ENCODE measurements around the gene HNRNPDL.

GRCh38 chr4:82452026-82452425, 21.8 kb upstream of the HNRNPDL start:
- TF ChIP-seq, protein P1, sequence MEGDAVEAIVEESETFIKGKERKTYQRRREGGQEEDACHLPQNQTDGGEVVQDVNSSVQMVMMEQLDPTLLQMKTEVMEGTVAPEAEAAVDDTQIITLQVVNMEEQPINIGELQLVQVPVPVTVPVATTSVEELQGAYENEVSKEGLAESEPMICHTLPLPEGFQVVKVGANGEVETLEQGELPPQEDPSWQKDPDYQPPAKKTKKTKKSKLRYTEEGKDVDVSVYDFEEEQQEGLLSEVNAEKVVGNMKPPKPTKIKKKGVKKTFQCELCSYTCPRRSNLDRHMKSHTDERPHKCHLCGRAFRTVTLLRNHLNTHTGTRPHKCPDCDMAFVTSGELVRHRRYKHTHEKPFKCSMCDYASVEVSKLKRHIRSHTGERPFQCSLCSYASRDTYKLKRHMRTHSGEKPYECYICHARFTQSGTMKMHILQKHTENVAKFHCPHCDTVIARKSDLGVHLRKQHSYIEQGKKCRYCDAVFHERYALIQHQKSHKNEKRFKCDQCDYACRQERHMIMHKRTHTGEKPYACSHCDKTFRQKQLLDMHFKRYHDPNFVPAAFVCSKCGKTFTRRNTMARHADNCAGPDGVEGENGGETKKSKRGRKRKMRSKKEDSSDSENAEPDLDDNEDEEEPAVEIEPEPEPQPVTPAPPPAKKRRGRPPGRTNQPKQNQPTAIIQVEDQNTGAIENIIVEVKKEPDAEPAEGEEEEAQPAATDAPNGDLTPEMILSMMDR (IDR thresholded peaks at IDR 0.05; ENCODE audit: insufficient read depth, low read length): no peak
- TF ChIP-seq GABPA (IDR thresholded peaks at IDR 0.05; ENCODE audit: low read depth): no peak

Measured in HL-60 (cell line).